Tibial nerve (tissue), 4 donors: ENCODE results near the gene PRKAR1B. TPM values are rescaled to one million over a fixed set of nuclear protein-coding genes. Genes with fewer than 3 reads are reported as not detected.

Experiments used
- DNase-seq, 2 donors: peaks; one replicate each; pipeline ENCODE4 v3.0.0-alpha.2; 2019; ENCODE audit warnings: low spot score in 2 of 2
- H3K27ac ChIP-seq, 4 donors: fragments of 200-600 bp; sonication (generic) in 3 of 4; one replicate each; pipeline ENCODE4 v1.5.1; 2017 to 2019; ENCODE audit warnings: mild to moderate bottlenecking in 1 of 4
- H3K27me3 ChIP-seq, 2 donors: fragments of 200-600 bp; sonication (generic) in 1 of 2; one replicate each; pipeline versions ENCODE4 v1.5.1 to v1.6.0; 2017 to 2019
- H3K36me3 ChIP-seq, 3 donors: fragments of 200-600 bp; sonication (generic); one replicate each; pipeline ENCODE4 v1.5.1; 2018 to 2019
- H3K4me1 ChIP-seq, 4 donors: fragments of 200-600 bp; sonication (generic) in 3 of 4; one replicate each; pipeline ENCODE4 v1.5.1; 2017 to 2019
- H3K4me3 ChIP-seq, 4 donors: fragments of 200-600 bp; sonication (generic) in 3 of 4; one replicate each; pipeline ENCODE4 v1.5.1; 2017 to 2019; ENCODE audit warnings: mild to moderate bottlenecking in 1 of 4, moderate library complexity in 1 of 4
- H3K9me3 ChIP-seq, 4 donors: fragments of 200-600 bp; sonication (generic) in 3 of 4; one replicate each; pipeline ENCODE4 v1.5.1; 2017 to 2019
- CTCF ChIP-seq, 5 experiments: fragments of 200-600 bp in 3 of 5; fragments of 450-650 bp in 2 of 5; sonication (generic) in 3 of 5; IDR thresholded peaks; one replicate each; pipeline ENCODE4 v1.5.1; 2016 to 2019; ENCODE audit warnings: antibody characterized with exemption in 5 of 5, mild to moderate bottlenecking in 3 of 5, moderate library complexity in 2 of 5
- EP300 ChIP-seq, 2 donors: sonication (generic); formaldehyde crosslinking; IDR thresholded peaks; one replicate each; pipeline ENCODE4 v1.6.1; 2017; ENCODE audit warnings: antibody characterized with exemption in 2 of 2, mild to moderate bottlenecking in 1 of 2
- POLR2A ChIP-seq, 2 donors: fragments of 450-650 bp; IDR thresholded peaks; one replicate each; pipeline ENCODE4 v1.6.1; 2017; ENCODE audit warnings: antibody characterized with exemption in 2 of 2, mild to moderate bottlenecking in 2 of 2, moderate library complexity in 2 of 2
- WGBS, 2 donors: methylation state at CpG; one replicate each; pipeline ENCODE4 v1.1.5; 2018; 5-methylcytosine and 5-hydroxymethylcytosine counted together
- total RNA-seq, 4 donors: library from RNA; depleted of rRNA; stranded (reverse); fragments of >200 nt; gene quantifications; one replicate each; pipeline ENCODE4 v1.1.0, GENCODE V29; 2016

Gene PRKAR1B
- total RNA-seq, 4 donors from 2014 or later: 2.7 to 12.3 (median 4.8) TPM

GRCh38 chr7:557558-557881, 169.6 kb downstream of the PRKAR1B start:
- no peak for DNase-seq
- 85 to 90% methylated on average over 12 of the region's 12 CpGs for WGBS, 2 donors
- H3K27me3 ChIP-seq: no peaks in the 10 kb centered on the region
- H3K27ac ChIP-seq: no peak overlapping the region
- no peaks in the 10 kb centered on the region for H3K9me3 ChIP-seq
- no peaks in the 10 kb centered on the region for H3K36me3 ChIP-seq
- no peak overlapping the region for H3K4me3 ChIP-seq
- no peaks in the 10 kb centered on the region for H3K4me1 ChIP-seq
- TF ChIP-seq EP300 (IDR thresholded peaks at IDR 0.05) (no peak), CTCF (IDR thresholded peaks at IDR 0.05) (no peak), POLR2A (IDR thresholded peaks at IDR 0.05) (no peak)

- Histone ChIP-seq H3K27me3 (no peaks in the 10 kb centered on the region), H3K4me1 (no peaks in the 10 kb centered on the region), H3K27ac (no peak overlapping the region), H3K36me3 (no peaks in the 10 kb centered on the region), H3K4me3 (no peak overlapping the region), H3K9me3 (no peaks in the 10 kb centered on the region)
- no peak for DNase-seq
- TF ChIP-seq EP300 (IDR thresholded peaks at IDR 0.05): no peak
- no peak for TF ChIP-seq CTCF (IDR thresholded peaks at IDR 0.05)
- TF ChIP-seq POLR2A (IDR thresholded peaks at IDR 0.05): no peak
- WGBS, 2 donors: 90 to 92% methylated on average over 22 to 32 of the region's 32 CpGs
Measured at GRCh38 chr7:556837-557557, 170.1 kb downstream of the PRKAR1B start.

GRCh38 chr7:556291-556826, 170.7 kb downstream of the PRKAR1B start:
- 49 to 64% methylated on average over 30 of the region's 30 CpGs for WGBS, 2 donors
- no peak for DNase-seq
- no peak for TF ChIP-seq POLR2A (IDR thresholded peaks at IDR 0.05)
- no peak for TF ChIP-seq EP300 (IDR thresholded peaks at IDR 0.05)
- TF ChIP-seq CTCF (IDR thresholded peaks at IDR 0.05): no peak
- Histone ChIP-seq H3K36me3 (no peaks in the 10 kb centered on the region), H3K27ac (no peak overlapping the region), H3K27me3 (no peaks in the 10 kb centered on the region), H3K9me3 (no peaks in the 10 kb centered on the region), H3K4me3 (no peak overlapping the region), H3K4me1 (no peaks in the 10 kb centered on the region)

- 90 to 96% methylated on average over 16 to 17 of the region's 18 CpGs for WGBS, 2 donors
- DNase-seq: no peak
- Histone ChIP-seq H3K4me3 (no peak overlapping the region), H3K27me3 (no peaks in the 10 kb centered on the region), H3K36me3 (no peaks in the 10 kb centered on the region), H3K27ac (no peak overlapping the region), H3K4me1 (no peaks in the 10 kb centered on the region), H3K9me3 (no peaks in the 10 kb centered on the region)
- TF ChIP-seq CTCF (IDR thresholded peaks at IDR 0.05) (no peak), POLR2A (IDR thresholded peaks at IDR 0.05) (no peak), EP300 (IDR thresholded peaks at IDR 0.05) (no peak)
Measured at GRCh38 chr7:555551-556160, 171.4 kb downstream of the PRKAR1B start.

- Histone ChIP-seq H3K27ac (no peak overlapping the region), H3K4me3 (no peak overlapping the region), H3K27me3 (no peaks in the 10 kb centered on the region), H3K36me3 (peaks cover 0 to 7% (median 0%) of the 10 kb centered on the region in 3 donors), H3K9me3 (no peaks in the 10 kb centered on the region), H3K4me1 (no peaks in the 10 kb centered on the region)
- 71% methylated on average over 18 of the region's 18 CpGs; no CpG with 5 or more reads in 1 of the 2 donors for WGBS, 2 donors
- TF ChIP-seq EP300 (IDR thresholded peaks at IDR 0.05) (no peak), CTCF (IDR thresholded peaks at IDR 0.05) (no peak), POLR2A (IDR thresholded peaks at IDR 0.05) (no peak)
- no peak for DNase-seq
Measured at GRCh38 chr7:553636-554111, 173.4 kb downstream of the PRKAR1B start.
